Omental fat pad (tissue), 4 donors: ENCODE results near the gene NEU4. TPM values are rescaled to one million over a fixed set of nuclear protein-coding genes. Genes with fewer than 3 reads are reported as not detected.

Experiments
- ATAC-seq: fragments of 150-250 bp; one replicate; pipeline ENCODE4 v1.9.1; 2016; ENCODE audit warnings: mild to moderate bottlenecking, moderate library complexity; ENCODE audit not compliant: low FRiP score
- DNase-seq: peaks from one replicate; pipeline ENCODE4 v3.0.0-alpha.2; 2019; ENCODE audit warnings: low spot score
- total RNA-seq, 4 donors: library from RNA; depleted of rRNA; stranded (reverse); fragments of >200 nt; gene quantifications; one replicate each; pipeline ENCODE4 v1.1.0, GENCODE V29; 2016
- TF ChIP-seq, protein P1 (sequence below), 3 donors: fragments of 450-650 bp; IDR thresholded peaks; one replicate each; pipeline ENCODE4 v1.5.1; 2016 to 2017; ENCODE audit warnings: antibody characterized with exemption in 3 of 3, mild to moderate bottlenecking in 3 of 3, moderate library complexity in 2 of 3

Gene NEU4
- total RNA-seq, 4 donors from 2014 or later: 0.79 to 4.4 (median 2.5) TPM

DNA sequence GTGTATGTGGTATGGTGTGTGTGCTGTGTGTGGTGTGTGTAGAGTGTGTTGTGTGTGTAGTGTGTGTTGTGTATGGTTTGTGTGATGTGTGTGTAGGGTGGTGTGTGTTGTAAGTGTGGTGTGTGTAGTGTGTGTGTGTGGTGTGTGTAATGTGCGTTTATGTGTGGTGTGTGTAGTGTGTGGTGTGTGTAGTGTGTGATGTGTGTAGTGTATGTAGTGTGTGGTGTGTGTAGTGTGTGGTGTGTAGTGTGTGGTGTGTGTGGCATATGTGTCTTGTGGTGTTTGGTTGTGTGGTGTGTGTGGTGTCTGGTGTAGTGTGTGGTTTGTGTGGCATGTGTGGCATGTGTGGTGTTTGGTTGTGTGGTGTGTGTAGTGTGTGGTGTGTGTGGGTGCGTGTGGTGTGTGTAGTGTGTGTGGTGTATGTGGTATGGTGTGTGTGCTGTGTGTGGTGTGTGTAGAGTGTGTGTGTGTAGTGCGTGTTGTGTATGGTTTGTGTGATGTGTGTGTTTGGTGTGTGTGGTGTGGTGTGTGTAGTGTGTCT, 56.5 kb downstream of the NEU4 start:
- TF ChIP-seq, protein P1, sequence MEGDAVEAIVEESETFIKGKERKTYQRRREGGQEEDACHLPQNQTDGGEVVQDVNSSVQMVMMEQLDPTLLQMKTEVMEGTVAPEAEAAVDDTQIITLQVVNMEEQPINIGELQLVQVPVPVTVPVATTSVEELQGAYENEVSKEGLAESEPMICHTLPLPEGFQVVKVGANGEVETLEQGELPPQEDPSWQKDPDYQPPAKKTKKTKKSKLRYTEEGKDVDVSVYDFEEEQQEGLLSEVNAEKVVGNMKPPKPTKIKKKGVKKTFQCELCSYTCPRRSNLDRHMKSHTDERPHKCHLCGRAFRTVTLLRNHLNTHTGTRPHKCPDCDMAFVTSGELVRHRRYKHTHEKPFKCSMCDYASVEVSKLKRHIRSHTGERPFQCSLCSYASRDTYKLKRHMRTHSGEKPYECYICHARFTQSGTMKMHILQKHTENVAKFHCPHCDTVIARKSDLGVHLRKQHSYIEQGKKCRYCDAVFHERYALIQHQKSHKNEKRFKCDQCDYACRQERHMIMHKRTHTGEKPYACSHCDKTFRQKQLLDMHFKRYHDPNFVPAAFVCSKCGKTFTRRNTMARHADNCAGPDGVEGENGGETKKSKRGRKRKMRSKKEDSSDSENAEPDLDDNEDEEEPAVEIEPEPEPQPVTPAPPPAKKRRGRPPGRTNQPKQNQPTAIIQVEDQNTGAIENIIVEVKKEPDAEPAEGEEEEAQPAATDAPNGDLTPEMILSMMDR (IDR thresholded peaks at IDR 0.05): no peak
- no peak for DNase-seq
- no peak for ATAC-seq

DNA sequence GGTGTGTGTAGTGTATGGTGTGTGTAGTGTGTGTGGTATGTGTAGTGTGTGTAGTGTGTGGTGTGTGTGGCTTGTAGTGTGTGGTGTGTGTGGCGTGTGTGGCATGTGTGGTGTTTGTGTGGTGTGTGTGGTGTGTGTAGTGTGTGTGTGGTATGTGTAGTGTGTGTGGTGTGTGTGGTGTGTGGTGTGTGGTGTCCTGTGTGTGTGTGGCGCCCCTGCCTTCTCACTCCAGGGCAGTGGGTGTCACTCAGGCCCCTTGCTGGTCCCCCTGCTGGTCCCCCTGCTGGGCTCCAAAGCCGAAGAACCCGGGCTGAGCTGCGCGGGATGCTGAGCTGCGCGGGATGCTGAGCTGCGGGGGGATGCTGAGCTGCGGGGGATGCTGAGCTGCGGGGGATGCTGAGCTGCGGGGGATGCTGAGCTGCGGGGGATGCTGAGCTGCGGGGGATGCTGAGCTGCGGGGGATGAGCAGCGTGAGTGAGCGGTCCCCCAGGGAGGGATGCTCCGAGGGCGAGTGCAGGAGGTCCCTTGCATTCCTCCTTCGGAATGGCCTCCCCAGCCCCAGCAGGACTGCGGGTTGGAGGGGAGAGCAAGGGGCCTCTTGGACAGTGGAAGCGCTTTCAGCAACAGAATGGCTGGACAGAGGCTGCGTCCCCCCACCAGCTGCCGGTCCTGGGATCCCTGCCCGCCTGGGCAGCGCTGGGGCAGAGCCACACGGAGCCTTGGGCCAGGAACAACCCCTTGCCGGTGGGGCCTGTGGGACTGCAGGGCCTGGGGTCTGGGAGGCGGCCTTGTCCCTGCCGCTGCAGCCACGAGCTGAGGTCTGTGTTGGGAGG, 57.2 kb downstream of the NEU4 start:
- DNase-seq (no peak), ATAC-seq (no peak)
- TF ChIP-seq, protein P1 (IDR thresholded peaks at IDR 0.05): no peak

Other genes with a start within 250 kb of the NEU4 start
- gene THAP4, start 172.0 kb upstream of the NEU4 start, total RNA-seq: 10 to 100 TPM; 29.5 to 55.1 (median 44.8) TPM
- gene ATG4B, start 171.5 kb upstream of the NEU4 start, total RNA-seq: 10 to 100 TPM; 40.4 to 67.1 (median 50.3) TPM
- 10 to 100 TPM; 10.3 to 31.7 (median 15.3) TPM for gene DTYMK, start 122.4 kb upstream of the NEU4 start, total RNA-seq
- gene ING5, start 107.2 kb upstream of the NEU4 start, total RNA-seq: 10 to 100 TPM; 24.2 to 33.0 (median 26.4) TPM
- gene D2HGDH, start 74.6 kb upstream of the NEU4 start, total RNA-seq: 10 to 100 TPM; 12.4 to 31.2 (median 16.9) TPM
- gene GAL3ST2, start 32.4 kb upstream of the NEU4 start, total RNA-seq: 1 to 10 TPM in 2 of 4 donors, under 1 TPM in 1, not detected in 1; 0.50 to 3.1 (median 2.8) TPM
- 1 to 10 TPM in 1 of 4 donors, under 1 TPM in 3; 0.37 to 4.8 (median 0.68) TPM for gene PDCD1, start 49.7 kb downstream of the NEU4 start, total RNA-seq
- under 1 TPM in 1 of 4 donors, not detected in 3; 0.96 TPM for gene RTP5, start 60.5 kb downstream of the NEU4 start, total RNA-seq